PFSK-1 (cell line): ENCODE results near the gene FADS2.

ENCODE experiments used
- FOXP2 ChIP-seq: optimal IDR thresholded peaks from 2 replicates; pipeline ENCODE3; 2011; ENCODE audit warnings: borderline replicate concordance, control low read depth, inconsistent platforms; ENCODE audit not compliant: insufficient read depth; ENCODE audit errors: extremely low read length, extremely low read depth
- POLR2AphosphoS5 ChIP-seq: IDR thresholded peaks from 2 replicates; pipeline ENCODE4 v1.6.1; 2012; ENCODE audit warnings: low read depth, mild to moderate bottlenecking, control low read depth, low read length, moderate library complexity
- REST ChIP-seq, 2 experiments: IDR thresholded peaks; 2 replicates each; pipeline versions ENCODE4 v1.6.1 to v1.8.0; 2011 to 2012; ENCODE audit warnings: low read depth in 2 of 2, low read length in 2 of 2, control low read depth in 1 of 2, inconsistent platforms in 1 of 2, mild to moderate bottlenecking in 1 of 2, moderate library complexity in 1 of 2; ENCODE audit not compliant: insufficient read depth in 1 of 2
- SIN3A ChIP-seq: IDR thresholded peaks from 2 replicates; pipeline ENCODE4 v1.6.1; 2012; ENCODE audit warnings: mild to moderate bottlenecking, low read length, moderate library complexity, borderline replicate concordance; ENCODE audit not compliant: insufficient read depth
- TAF1 ChIP-seq: IDR thresholded peaks from 2 replicates; pipeline ENCODE4 v1.6.1; 2012; ENCODE audit warnings: low read length, control low read depth, borderline replicate concordance; ENCODE audit not compliant: insufficient read depth

DNA sequence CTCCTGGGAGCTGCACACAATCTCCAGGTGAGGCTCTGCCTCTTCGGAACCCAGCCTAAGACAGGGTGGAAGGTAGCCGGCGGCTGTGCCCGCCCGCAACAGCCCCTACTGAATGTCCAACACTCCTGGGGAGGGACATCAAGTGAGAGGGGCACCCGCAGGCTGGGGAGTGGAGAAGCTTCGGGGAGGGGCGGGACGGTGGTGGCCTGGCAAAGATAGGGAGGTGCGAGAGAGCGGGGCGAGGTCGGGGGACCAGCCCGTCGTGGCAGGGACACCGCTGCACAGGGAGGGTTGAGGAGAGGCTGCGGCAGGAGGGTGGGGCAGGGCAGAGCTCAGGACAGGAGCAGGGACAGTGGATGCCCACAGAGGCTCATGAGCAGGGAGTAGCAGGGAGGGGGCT is 72.2 kb downstream of the FADS2 start:
- no peak for TF ChIP-seq TAF1
- no peak for TF ChIP-seq SIN3A
- no peak for TF ChIP-seq REST (IDR thresholded peaks at IDR 0.05; ENCODE audit: insufficient read depth in 1 of 2, low read depth in 2 of 2, low read length in 2 of 2)
- TF ChIP-seq POLR2AphosphoS5: no peak
- no peak for TF ChIP-seq FOXP2
